OCI-LY7 (cell line): Measurements from ENCODE around the gene FAM222A. TPM values are rescaled to one million over a fixed set of nuclear protein-coding genes. Genes with fewer than 3 reads are reported as not detected.
A peak's percentile ranks its signal among the peaks of the same experiment; 100 is the strongest.

ENCODE experiments used
- Bru-seq: library from RNA; stranded (reverse); fragments of 400-500 nt; gene quantifications from one replicate; lab custom pipeline; 2021; lab: Mats Ljungman, UMichigan
- BruChase-seq, 2 experiments: library from RNA; stranded (reverse); fragments of 400-500 nt; gene quantifications; one replicate each; lab custom pipeline; 2021; lab: Mats Ljungman, UMichigan
- BruUV-seq: library from RNA; stranded (reverse); fragments of 400-500 nt; replicated peaks from 2 replicates; lab custom pipeline; 2021; lab: Mats Ljungman, UMichigan
- CTCF ChIA-PET: fragments of 300-600 bp; sonication (Branson Sonifier 250); formaldehyde crosslinking; loops from one replicate; lab custom pipeline; 2022; ENCODE audit warnings: antibody characterized with exemption; ENCODE audit not compliant: unreplicated experiment; lab: Charles Lee
- POLR2A ChIA-PET: fragments of 300-600 bp; sonication (Branson Sonifier 250); formaldehyde crosslinking; loops from one replicate; lab custom pipeline; 2022; ENCODE audit warnings: antibody characterized with exemption; lab: Charles Lee
- DNase-seq: peaks from one replicate; pipeline ENCODE4 v3.0.0-alpha.2; 2015; ENCODE audit warnings: low spot score
- H2AFZ ChIP-seq: fragments of 200-600 bp; sonication (generic), shearing (Covaris generic); 2 replicates; pipeline ENCODE4 v1.6.1; 2014; ENCODE audit warnings: mild to moderate bottlenecking, antibody characterized with exemption, low read length, moderate library complexity
- H3K27ac ChIP-seq: fragments of 200-600 bp; sonication (generic); 2 replicates; pipeline ENCODE4 v1.5.1; 2014; ENCODE audit warnings: mixed run types, low read depth, mild to moderate bottlenecking, moderate library complexity, low read length, inconsistent platforms; ENCODE audit not compliant: poor library complexity, severe bottlenecking
- H3K36me3 ChIP-seq: fragments of 200-600 bp; sonication (generic); 2 replicates; pipeline ENCODE4 v1.6.1; 2014; ENCODE audit warnings: mild to moderate bottlenecking, antibody characterized with exemption, low read length, moderate library complexity, mixed read lengths; ENCODE audit not compliant: insufficient read depth
- H3K4me1 ChIP-seq: fragments of 200-600 bp; sonication (generic); 2 replicates; pipeline ENCODE4 v1.5.1; 2014; ENCODE audit warnings: mild to moderate bottlenecking, low read length; ENCODE audit not compliant: insufficient read depth, poor library complexity, severe bottlenecking
- H3K4me2 ChIP-seq: fragments of 200-600 bp; sonication (generic); 2 replicates; pipeline ENCODE4 v1.6.1; 2014; ENCODE audit warnings: mild to moderate bottlenecking, low read length
- H3K4me3 ChIP-seq: fragments of 200-600 bp; sonication (generic); 2 replicates; pipeline ENCODE4 v1.5.1; 2014; ENCODE audit warnings: mild to moderate bottlenecking, low read depth, low read length; ENCODE audit not compliant: poor library complexity, severe bottlenecking
- H3K79me2 ChIP-seq: fragments of 200-600 bp; sonication (generic); 2 replicates; pipeline ENCODE4 v1.6.1; 2016; ENCODE audit warnings: low read depth, mild to moderate bottlenecking, low read length, moderate library complexity, mixed read lengths; ENCODE audit not compliant: insufficient read depth
- H3K9me2 ChIP-seq: fragments of 200-600 bp; sonication (generic); 2 replicates; pipeline ENCODE4 v1.6.1; 2016; ENCODE audit warnings: mild to moderate bottlenecking, low read length, mixed read lengths; ENCODE audit not compliant: insufficient read depth
- H3K9me3 ChIP-seq: fragments of 200-600 bp; sonication (generic); 2 replicates; pipeline ENCODE4 v1.6.1; 2014; ENCODE audit warnings: mild to moderate bottlenecking, mixed run types, low read length, mixed read lengths
- H4K20me1 ChIP-seq: fragments of 200-600 bp; sonication (generic); 2 replicates; pipeline ENCODE4 v1.6.1; 2014; ENCODE audit warnings: mild to moderate bottlenecking, antibody characterized with exemption, low read length, moderate library complexity, mixed read lengths; ENCODE audit not compliant: insufficient read depth
- EZH2phosphoT487 ChIP-seq: fragments of 200-600 bp; sonication (generic); IDR thresholded peaks from 2 replicates; pipeline ENCODE4 v1.6.1; 2018; ENCODE audit warnings: low read depth, borderline replicate concordance, mild to moderate bottlenecking, mixed run types, antibody characterized with exemption, low read length, moderate library complexity, mixed read lengths
- intact Hi-C: fragments of 100-400 bp; cut with micrococcal nuclease; formaldehyde crosslinking; loops from one replicate; pipeline ENCODE4 v1.10.0; 2022; ENCODE audit not compliant: unreplicated experiment
- long read RNA-seq: library from polyadenylated mRNA; stranded (forward); transcript quantifications from one replicate; pipeline ENCODE4 v2.0.0, GENCODE V29; 2022
- total RNA-seq, 2 experiments: library from RNA; depleted of rRNA in 1 of 2; stranded (reverse); fragments of >200 nt in 1 of 2; shearing (Covaris generic) in 1 of 2; gene quantifications; 2 replicates each; pipeline ENCODE4 v1.2.3, GENCODE V29; 2014 to 2022
- TF ChIP-seq, protein P1 (sequence below): fragments of 200-600 bp; sonication (generic); conservative IDR thresholded peaks from 2 replicates; pipeline ENCODE4 v1.5.1; 2014; ENCODE audit warnings: mild to moderate bottlenecking, antibody characterized with exemption, low read length, moderate library complexity, mixed read lengths

The FAM222A gene
- 0.33 and 0.98 TPM in 2 replicates for total RNA-seq (2014; rRNA removed; shearing (Covaris generic))
- total RNA-seq (2022): 1.8 and 2.4 TPM in 2 replicates
- Bru-seq, nascent RNA: percentile 31 among the genes with signal in this experiment
- percentile 31 among the genes with signal in this experiment for BruChase-seq, experiment 1, labeled RNA remaining after a 6-hour chase
- BruChase-seq, experiment 2, labeled RNA remaining after a 2-hour chase: percentile 36 among the genes with signal in this experiment
- long read RNA-seq, partial matches to known transcripts: 2 of 7 reads
- long read RNA-seq, other reads (novel, unspliced or antisense): 1 of 7 reads

- intact Hi-C loops: loop anchor here (2.0 kb wide), 1 partner anchor 117 kb away; no protein-coding TSS in a partner anchor
- H2AFZ ChIP-seq: peak within 1 kb of the TSS; percentile 32; the same call in 1 of the 2 replicates
- peaks cover 13% of the 10 kb centered on the region for H3K4me1 ChIP-seq
- H3K4me3 ChIP-seq: peak within 1 kb of the TSS; percentile 67
- H3K27ac ChIP-seq: no peak within 1 kb of the TSS
- no peak for TF ChIP-seq EZH2phosphoT487
- TF ChIP-seq, protein P1, sequence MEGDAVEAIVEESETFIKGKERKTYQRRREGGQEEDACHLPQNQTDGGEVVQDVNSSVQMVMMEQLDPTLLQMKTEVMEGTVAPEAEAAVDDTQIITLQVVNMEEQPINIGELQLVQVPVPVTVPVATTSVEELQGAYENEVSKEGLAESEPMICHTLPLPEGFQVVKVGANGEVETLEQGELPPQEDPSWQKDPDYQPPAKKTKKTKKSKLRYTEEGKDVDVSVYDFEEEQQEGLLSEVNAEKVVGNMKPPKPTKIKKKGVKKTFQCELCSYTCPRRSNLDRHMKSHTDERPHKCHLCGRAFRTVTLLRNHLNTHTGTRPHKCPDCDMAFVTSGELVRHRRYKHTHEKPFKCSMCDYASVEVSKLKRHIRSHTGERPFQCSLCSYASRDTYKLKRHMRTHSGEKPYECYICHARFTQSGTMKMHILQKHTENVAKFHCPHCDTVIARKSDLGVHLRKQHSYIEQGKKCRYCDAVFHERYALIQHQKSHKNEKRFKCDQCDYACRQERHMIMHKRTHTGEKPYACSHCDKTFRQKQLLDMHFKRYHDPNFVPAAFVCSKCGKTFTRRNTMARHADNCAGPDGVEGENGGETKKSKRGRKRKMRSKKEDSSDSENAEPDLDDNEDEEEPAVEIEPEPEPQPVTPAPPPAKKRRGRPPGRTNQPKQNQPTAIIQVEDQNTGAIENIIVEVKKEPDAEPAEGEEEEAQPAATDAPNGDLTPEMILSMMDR: no peak
- no peaks in the 10 kb centered on the region for H3K9me2 ChIP-seq
- CTCF ChIA-PET: interaction anchor here (0.6 kb wide), 1 partner anchor 128 kb away, joined by 3 read pairs; no protein-coding TSS in a partner anchor
- POLR2A ChIA-PET: interaction anchor here (0.6 kb wide), 1 partner anchor 40 kb away, joined by 3 read pairs; no protein-coding TSS in a partner anchor
- no peaks in the 10 kb centered on the region for H3K9me3 ChIP-seq
- H4K20me1 ChIP-seq: no peaks in the 10 kb centered on the region
- no peaks in the 10 kb centered on the region for H3K36me3 ChIP-seq
- peak within 1 kb of the TSS; percentile 71 for H3K4me2 ChIP-seq
- peak; percentile 97 for DNase-seq
- H3K79me2 ChIP-seq: no peaks in the 10 kb centered on the region
- BruUV-seq: no TSS peak
Observed at GRCh38 chr12:109713187-109714070, at the start of gene FAM222A. TSS of gene FAM222A (plus strand) at chr12:109713825. CDS start at chr12:109744147, 30,322 bp downstream.

DNA sequence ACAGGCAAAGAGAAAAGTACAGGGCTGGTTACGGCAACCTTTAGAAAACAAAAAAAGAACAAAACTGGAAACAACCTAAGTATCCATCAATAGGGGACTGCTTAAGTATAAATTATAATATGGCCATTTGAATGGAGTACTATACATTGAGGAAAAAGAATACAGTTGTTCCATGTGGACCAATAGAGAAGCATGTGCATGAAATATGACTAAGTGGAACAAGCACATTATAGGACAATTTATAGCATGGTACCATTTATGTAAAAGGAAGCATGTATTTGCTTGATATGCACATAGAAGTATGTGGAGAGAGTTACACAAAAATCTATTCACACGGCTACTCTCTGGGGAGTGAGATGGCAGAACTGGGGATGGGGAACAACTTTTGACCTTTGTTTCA, 49.2 kb upstream of the FAM222A start:
- Histone ChIP-seq H3K79me2 (no peaks in the 10 kb centered on the region), H3K9me2 (no peaks in the 10 kb centered on the region), H3K27ac (no peak overlapping the region), H3K4me3 (no peak overlapping the region), H4K20me1 (no peaks in the 10 kb centered on the region), H3K4me1 (no peaks in the 10 kb centered on the region), H3K4me2 (no peak overlapping the region), H3K9me3 (peaks cover 15% of the 10 kb centered on the region; the same call in 1 of the 2 replicates), H3K36me3 (no peaks in the 10 kb centered on the region), H2AFZ (no peak overlapping the region)
- DNase-seq: no peak
- ChIA-PET CTCF (no interaction called here), POLR2A (no interaction called here)
- no TSS peak for BruUV-seq
- TF ChIP-seq, protein P1: no peak
- TF ChIP-seq EZH2phosphoT487: no peak
- intact Hi-C loops: no loop called here
